ELF-1 (cell line): ENCODE results near the gene PTPRN2.
A peak's percentile ranks its signal among the peaks of the same experiment; 100 is the strongest.

Experiments used
- DNase-seq: peaks from one replicate; pipeline ENCODE4 v3.0.0-alpha.2; 2016; ENCODE audit warnings: low read depth, low spot score

The PTPRN2 gene

DNA sequence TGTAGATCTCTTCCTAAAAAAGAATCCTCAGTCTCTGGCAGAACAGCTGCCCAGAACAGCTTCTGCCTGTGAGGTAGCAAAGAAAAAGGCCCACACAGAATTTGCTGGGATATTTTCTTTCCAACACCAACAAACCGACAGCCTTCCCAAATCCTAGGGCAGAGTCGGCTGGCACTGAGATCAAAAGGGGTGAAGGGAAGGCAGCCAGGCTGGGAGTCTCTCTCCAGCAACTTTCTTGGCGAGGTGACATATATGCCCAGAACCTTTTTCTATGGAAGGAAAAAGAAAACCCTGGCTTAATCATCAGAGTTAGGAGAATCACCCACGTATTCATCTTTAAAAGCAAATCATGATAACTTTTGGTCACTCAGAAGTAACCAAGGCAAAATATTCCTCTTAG lies 971.2 kb downstream of the PTPRN2 start:
- DNase-seq: no peak

GRCh38 chr7:157615852-157616251 lies 971.8 kb downstream of the PTPRN2 start:
- no peak for DNase-seq

- no peak for DNase-seq
These were observed 972.4 kb downstream of the PTPRN2 start for GRCh38 chr7:157615101-157615817.

DNA sequence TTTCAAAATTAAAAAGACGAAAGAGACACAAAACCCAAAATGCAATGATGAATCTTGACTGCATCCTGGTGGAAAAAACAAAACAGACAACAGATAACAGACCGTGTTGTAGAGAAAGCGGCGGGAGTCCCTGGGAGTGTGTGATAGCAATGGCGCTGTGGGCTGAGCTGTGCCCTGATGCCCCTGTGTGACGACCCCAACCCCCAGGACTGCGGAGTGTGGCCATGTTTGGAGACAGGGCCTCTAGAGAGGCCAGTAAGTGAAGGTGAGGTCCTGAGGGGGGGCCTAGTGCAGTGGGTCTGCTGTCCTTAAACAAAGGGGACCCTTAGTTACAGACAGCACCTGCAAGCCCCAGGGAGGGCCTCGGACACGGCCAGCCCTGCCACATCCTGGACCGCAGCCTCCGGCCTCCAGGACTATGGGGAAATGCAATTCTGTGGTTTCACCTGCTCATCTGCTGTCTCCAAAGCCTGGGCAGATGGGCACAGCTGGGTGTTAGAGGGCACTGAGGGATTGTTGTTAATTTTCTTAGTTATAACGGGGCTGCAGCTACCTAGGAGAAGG lies 973.1 kb downstream of the PTPRN2 start:
- DNase-seq: no peak

- peak; percentile 18 for DNase-seq
These were observed 973.9 kb downstream of the PTPRN2 start for GRCh38 chr7:157613575-157614322.

DNA sequence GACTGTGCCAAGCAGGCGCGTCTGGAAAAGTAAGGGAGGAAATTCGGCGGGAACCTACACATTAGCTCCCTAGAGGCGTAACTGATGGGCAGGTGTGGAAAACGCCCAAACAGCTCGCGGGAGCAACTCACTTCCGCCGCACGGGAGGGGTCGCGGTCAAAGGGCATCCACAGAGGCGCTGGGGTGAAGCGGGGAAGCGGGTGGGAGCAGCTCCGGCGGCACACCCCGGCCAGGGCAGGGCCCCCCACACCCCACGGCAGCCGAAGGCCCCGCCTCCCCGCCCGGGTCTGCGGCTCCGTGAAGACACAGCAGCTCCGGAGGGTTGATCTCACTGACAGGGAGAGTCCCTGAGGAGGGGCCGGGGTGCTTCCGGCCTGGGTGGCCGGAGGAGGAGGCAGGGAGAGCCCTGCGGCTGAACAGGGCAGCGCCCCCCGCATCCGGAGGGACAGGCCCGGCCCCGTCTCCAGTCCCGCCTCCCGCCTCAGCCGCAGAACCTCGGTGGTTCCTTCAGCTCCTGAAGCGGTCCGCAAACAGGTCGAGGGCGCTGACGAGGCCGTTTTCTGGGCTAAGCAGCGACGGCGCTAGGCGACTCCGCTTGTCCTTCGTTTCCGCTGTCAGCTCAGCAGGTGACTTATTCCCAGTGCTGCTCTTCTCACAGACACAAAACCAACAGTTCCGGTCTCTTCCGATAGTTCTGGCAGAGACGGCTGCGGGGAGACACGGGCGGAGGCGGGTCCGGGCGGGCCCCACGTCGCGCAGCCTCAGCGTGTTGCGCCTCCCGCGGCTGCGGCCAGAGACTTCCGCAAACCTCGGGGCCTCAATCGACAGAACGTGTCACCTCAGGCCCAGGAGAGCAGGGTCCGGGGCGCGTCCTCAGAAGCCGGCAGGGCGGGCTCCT lies 974.7 kb downstream of the PTPRN2 start:
- DNase-seq: peak; percentile 63

GRCh38 chr7:157612009-157612663 lies 975.5 kb downstream of the PTPRN2 start:
- peak; percentile 10 for DNase-seq

GRCh38 chr7:157611341-157611740 lies 976.3 kb downstream of the PTPRN2 start:
- DNase-seq: no peak

DNA sequence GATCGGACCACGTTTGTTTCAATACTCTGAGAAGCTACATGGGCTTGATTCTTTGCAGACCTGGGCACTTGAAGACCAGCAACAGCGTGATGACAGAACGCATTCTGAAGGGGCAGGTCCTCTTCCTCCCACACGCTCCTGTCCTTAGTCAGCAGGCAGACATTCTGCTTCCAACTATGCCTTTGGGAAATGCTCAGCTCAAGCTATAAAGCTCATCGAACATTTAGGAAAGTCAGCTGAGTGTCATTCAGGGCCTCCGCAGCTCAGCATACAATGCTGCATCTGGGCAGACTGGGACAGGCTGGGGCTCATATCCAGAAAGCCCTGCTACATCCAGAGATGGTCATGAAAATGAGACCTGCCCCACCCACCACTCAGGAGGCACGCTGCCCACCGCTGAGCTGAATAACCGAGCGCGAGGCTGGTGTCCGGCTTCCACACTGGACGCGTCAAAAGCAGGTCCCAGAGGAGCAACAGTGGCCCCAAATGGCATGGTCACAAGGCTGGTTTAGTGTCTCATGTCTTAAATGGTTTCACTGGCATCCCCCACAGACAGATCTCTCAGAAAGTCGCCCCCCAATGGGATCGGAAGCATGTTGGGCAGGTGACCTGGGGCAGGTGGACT lies 976.8 kb downstream of the PTPRN2 start:
- DNase-seq: no peak

DNA sequence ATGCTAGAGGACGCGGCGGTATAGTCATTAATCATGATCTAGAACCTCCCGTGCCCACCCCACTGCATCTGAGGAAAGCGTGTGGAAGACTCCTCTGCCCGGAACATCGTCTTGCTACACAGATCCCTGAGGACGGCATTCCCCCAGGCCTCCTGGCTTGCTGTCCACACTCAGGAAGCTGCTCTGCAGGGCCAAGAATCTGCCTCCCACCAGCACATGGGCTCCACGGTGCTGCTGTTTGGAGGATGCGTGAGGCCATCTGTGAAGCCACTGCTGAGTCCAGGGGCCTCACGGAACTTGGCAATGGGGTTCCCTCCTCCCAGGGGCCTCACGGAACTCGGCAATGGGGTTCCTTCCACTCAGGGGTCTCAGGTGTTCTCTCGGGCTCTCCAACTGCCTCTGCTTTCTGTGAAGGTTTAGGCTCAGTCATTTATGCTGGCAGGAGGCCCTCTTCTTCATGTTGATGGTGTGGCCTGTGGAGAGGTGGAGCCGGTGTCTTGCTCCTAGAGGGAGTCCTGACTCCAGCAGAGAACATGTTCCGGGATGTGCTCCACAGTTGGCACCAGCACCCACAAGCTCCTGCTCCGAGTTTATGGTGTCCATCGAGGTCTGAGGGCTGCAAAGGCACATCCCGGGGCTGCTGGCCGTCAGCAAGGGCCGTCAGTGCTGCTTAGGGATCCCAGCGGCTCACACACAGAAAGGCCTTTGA lies 977.5 kb downstream of the PTPRN2 start:
- no peak for DNase-seq

- no peak for DNase-seq
These were observed 978.1 kb downstream of the PTPRN2 start for GRCh38 chr7:157609516-157609915.

- DNase-seq: no peak
These were observed 980.4 kb downstream of the PTPRN2 start for GRCh38 chr7:157607218-157607617.

DNA sequence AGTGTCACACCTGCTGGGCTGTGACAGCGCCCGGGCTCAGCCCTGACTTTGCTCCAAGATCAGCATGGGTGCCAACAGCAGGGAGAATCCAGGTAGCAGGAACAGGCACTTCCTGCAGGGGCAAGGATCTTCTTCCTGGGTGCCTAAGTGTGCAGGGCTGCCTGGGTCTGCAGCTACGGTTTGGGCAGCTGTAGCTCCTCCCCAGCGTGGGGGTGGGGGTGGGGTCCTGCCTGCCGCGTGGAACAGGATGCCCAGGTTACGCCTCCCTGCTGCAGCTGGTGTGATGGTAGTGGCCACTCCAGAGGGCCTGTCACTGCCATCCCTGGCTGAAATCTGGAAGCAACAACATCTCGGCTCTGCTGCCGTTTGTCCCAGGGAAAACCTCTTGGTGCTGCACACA lies 981.5 kb downstream of the PTPRN2 start:
- DNase-seq: no peak

DNA sequence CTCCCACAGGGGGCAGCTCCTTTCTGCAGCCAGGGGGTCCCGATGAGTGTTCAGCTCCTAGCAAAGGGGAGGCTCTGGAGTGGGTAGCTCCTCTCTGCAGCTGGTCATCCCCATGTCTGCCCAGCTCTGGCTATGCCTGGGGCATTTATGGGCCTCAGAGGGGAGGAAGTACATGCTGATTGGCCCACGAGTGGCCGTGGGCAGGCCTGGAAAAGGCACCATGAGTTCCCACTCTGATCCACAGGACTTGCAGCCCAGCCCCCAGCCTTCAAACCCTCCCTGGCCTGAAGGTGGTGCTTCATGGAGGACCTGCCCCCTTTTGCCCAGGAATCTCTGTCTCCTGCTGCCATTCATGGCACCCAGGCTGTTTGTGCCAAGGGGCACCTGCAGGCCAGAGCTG lies 982.0 kb downstream of the PTPRN2 start:
- no peak for DNase-seq

GRCh38 chr7:157604661-157605381 lies 982.8 kb downstream of the PTPRN2 start:
- DNase-seq: no peak

- DNase-seq: no peak
These were observed 983.9 kb downstream of the PTPRN2 start for GRCh38 chr7:157603716-157604115.

DNA sequence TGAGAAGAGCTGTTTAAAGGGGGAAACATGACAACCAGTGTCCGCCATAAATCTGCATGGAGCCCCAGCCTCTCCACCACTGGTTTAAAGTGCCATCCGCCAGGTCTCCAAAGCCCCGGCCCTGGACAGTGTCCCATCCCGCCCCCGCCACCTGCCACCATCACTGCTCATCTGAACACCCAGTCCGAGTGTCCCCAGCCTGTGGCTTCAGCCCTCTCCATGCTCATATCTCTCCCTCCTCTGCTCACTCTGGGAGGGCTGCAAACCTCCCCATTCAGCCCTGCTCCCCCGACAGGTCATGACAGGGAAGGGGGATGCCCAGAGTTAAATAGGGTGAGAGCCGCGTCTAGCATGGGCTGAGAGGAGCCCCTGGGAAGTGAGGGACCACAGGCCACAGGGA lies 984.6 kb downstream of the PTPRN2 start:
- no peak for DNase-seq

- no peak for DNase-seq
These were observed 985.0 kb downstream of the PTPRN2 start for GRCh38 chr7:157602581-157602980.

GRCh38 chr7:157602156-157602555 lies 985.5 kb downstream of the PTPRN2 start:
- no peak for DNase-seq

- DNase-seq: no peak
These were observed 986.1 kb downstream of the PTPRN2 start for GRCh38 chr7:157601530-157601929.
